ENCODE measurements around the gene TNFSF12. TPM values are rescaled to one million over a fixed set of nuclear protein-coding genes. Genes with fewer than 3 reads are reported as not detected.

Gene TNFSF12
- total RNA-seq, 1 donor from 2014 or later = 4.7 TPM

- H3K27me3 ChIP-seq (ENCODE audit: control insufficient read depth in 3 of 3, insufficient read depth in 3 of 3, low read length in 3 of 3) = peaks cover 0 to 3% (median 0%) of the 10 kb centered on the region in 3 donors
- no peak overlapping the region for H3K4me3 ChIP-seq (ENCODE audit: low read length in 3 of 3)
- peaks cover 0 to 2% (median 0%) of the 10 kb centered on the region in 3 donors for H3K9me3 ChIP-seq (ENCODE audit: control insufficient read depth in 3 of 3, low read length in 3 of 3)
- H3K4me1 ChIP-seq (ENCODE audit: control insufficient read depth in 3 of 3, insufficient read depth in 3 of 3, low read length in 3 of 3) = no peaks in the 10 kb centered on the region
- H3K36me3 ChIP-seq (ENCODE audit: control insufficient read depth in 3 of 3, insufficient read depth in 3 of 3, low read length in 3 of 3) = no peaks in the 10 kb centered on the region
- H3K9ac ChIP-seq (ENCODE audit: low read depth in 1 of 3, low read length in 3 of 3) = no peak overlapping the region
- H3K27ac ChIP-seq (ENCODE audit: low read depth, low read length) = no peak overlapping the region
These were observed 9.8 kb upstream of the TNFSF12 start for GRCh38 chr17:7538891-7539545.

GRCh38 chr17:7541074-7541621 lies 7.7 kb upstream of the TNFSF12 start:
- H3K27ac ChIP-seq (ENCODE audit: low read depth, low read length) = no peak overlapping the region
- H3K4me3 ChIP-seq (ENCODE audit: low read length in 3 of 3) = no peak overlapping the region
- H3K4me1 ChIP-seq (ENCODE audit: control insufficient read depth in 3 of 3, insufficient read depth in 3 of 3, low read length in 3 of 3) = no peaks in the 10 kb centered on the region
- peaks cover 0 to 2% (median 0%) of the 10 kb centered on the region in 3 donors for H3K9me3 ChIP-seq (ENCODE audit: control insufficient read depth in 3 of 3, low read length in 3 of 3)
- no peaks in the 10 kb centered on the region for H3K36me3 ChIP-seq (ENCODE audit: control insufficient read depth in 3 of 3, insufficient read depth in 3 of 3, low read length in 3 of 3)
- peaks cover 0 to 3% (median 0%) of the 10 kb centered on the region in 3 donors for H3K27me3 ChIP-seq (ENCODE audit: control insufficient read depth in 3 of 3, insufficient read depth in 3 of 3, low read length in 3 of 3)
- no peak overlapping the region for H3K9ac ChIP-seq (ENCODE audit: low read depth in 1 of 3, low read length in 3 of 3)

DNA sequence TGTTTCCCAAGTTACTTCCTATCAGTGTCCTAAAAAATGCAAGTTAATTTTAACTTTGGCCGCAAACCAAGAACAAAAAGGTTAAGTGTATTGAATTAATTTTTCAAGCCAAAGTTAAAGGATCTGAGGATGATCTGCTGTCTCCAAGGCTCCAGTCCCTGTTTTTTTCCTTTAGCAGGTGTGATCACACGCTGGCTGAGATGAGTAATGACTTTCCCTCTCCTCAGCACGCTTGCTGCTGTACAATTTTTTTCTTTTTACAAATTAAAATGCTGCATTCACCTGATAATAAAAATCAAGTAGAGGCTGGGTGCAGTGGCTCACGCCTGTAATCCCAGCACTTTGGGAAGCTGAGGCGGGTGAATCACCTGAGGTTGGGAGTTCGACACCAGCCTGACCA lies 3.9 kb upstream of the TNFSF12 start:
- no peak overlapping the region for H3K4me3 ChIP-seq (ENCODE audit: low read length in 3 of 3)
- peaks cover 12 to 17% (median 14%) of the 10 kb centered on the region in 3 donors for H3K4me1 ChIP-seq (ENCODE audit: control insufficient read depth in 3 of 3, insufficient read depth in 3 of 3, low read length in 3 of 3)
- H3K9me3 ChIP-seq (ENCODE audit: control insufficient read depth in 3 of 3, low read length in 3 of 3) = no peaks in the 10 kb centered on the region
- peaks cover 0 to 3% (median 3%) of the 10 kb centered on the region in 3 donors for H3K27me3 ChIP-seq (ENCODE audit: control insufficient read depth in 3 of 3, insufficient read depth in 3 of 3, low read length in 3 of 3)
- H3K36me3 ChIP-seq (ENCODE audit: control insufficient read depth in 3 of 3, insufficient read depth in 3 of 3, low read length in 3 of 3) = no peaks in the 10 kb centered on the region
- no peak overlapping the region for H3K9ac ChIP-seq (ENCODE audit: low read depth in 1 of 3, low read length in 3 of 3)
- H3K27ac ChIP-seq (ENCODE audit: low read depth, low read length) = no peak overlapping the region

GRCh38 chr17:7549401-7550055 lies 670 bp downstream of the TNFSF12 start:
- peaks cover 14 to 20% (median 16%) of the 10 kb centered on the region in 3 donors for H3K4me1 ChIP-seq (ENCODE audit: control insufficient read depth in 3 of 3, insufficient read depth in 3 of 3, low read length in 3 of 3)
- no peaks in the 10 kb centered on the region for H3K9me3 ChIP-seq (ENCODE audit: control insufficient read depth in 3 of 3, low read length in 3 of 3)
- H3K36me3 ChIP-seq (ENCODE audit: control insufficient read depth in 3 of 3, insufficient read depth in 3 of 3, low read length in 3 of 3) = peaks cover 0 to 14% (median 2%) of the 10 kb centered on the region in 3 donors
- H3K9ac ChIP-seq (ENCODE audit: low read depth in 1 of 3, low read length in 3 of 3) = peak overlapping the region; percentile 82 to 87 (median 83)
- H3K4me3 ChIP-seq (ENCODE audit: low read length in 3 of 3) = peak overlapping the region; percentile 68 to 91 (median 84)
- H3K27me3 ChIP-seq (ENCODE audit: control insufficient read depth in 3 of 3, insufficient read depth in 3 of 3, low read length in 3 of 3) = peaks cover 0 to 3% (median 0%) of the 10 kb centered on the region in 3 donors
- H3K27ac ChIP-seq (ENCODE audit: low read depth, low read length) = peak overlapping the region; percentile 58

GRCh38 chr17:7550344-7550743 lies 1.5 kb downstream of the TNFSF12 start:
- no peaks in the 10 kb centered on the region for H3K9me3 ChIP-seq (ENCODE audit: control insufficient read depth in 3 of 3, low read length in 3 of 3)
- peak overlapping the region in 1 of 3 donors; percentile 3 for H3K9ac ChIP-seq (ENCODE audit: low read depth in 1 of 3, low read length in 3 of 3)
- H3K4me1 ChIP-seq (ENCODE audit: control insufficient read depth in 3 of 3, insufficient read depth in 3 of 3, low read length in 3 of 3) = peaks cover 14 to 20% (median 16%) of the 10 kb centered on the region in 3 donors
- peak overlapping the region; percentile 58 for H3K27ac ChIP-seq (ENCODE audit: low read depth, low read length)
- H3K4me3 ChIP-seq (ENCODE audit: low read length in 3 of 3) = peak overlapping the region in 1 of 3 donors; percentile 68
- H3K27me3 ChIP-seq (ENCODE audit: control insufficient read depth in 3 of 3, insufficient read depth in 3 of 3, low read length in 3 of 3) = peaks cover 0 to 3% (median 0%) of the 10 kb centered on the region in 3 donors
- peaks cover 0 to 14% (median 2%) of the 10 kb centered on the region in 3 donors for H3K36me3 ChIP-seq (ENCODE audit: control insufficient read depth in 3 of 3, insufficient read depth in 3 of 3, low read length in 3 of 3)

- H3K27ac ChIP-seq (ENCODE audit: low read depth, low read length) = no peak overlapping the region
These were observed 2.5 kb downstream of the TNFSF12 start for GRCh38 chr17:7551396-7551795.

DNA sequence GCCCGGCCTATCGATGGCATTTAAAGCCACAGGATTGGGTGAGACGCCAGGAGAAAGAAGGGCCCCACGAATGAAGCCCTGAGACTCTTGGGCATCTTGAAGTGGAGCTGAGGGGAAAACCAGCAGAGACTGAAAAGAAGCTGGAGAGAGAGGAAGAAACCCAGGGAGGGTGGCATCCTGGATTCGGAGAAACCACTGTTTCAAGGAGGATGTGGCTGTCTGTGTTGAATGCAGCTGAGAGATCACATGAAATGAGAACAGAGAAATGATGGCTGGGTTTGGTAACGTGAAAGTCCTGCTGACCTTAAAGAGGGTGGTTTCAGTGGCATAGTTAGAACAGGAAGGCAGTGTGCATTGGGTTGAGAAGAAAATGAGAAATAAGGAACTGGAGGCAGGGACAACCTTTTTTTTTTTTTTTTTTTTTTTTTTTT lies 3.8 kb downstream of the TNFSF12 start:
- H3K36me3 ChIP-seq (ENCODE audit: control insufficient read depth in 3 of 3, insufficient read depth in 3 of 3, low read length in 3 of 3) = peaks cover 0 to 14% (median 2%) of the 10 kb centered on the region in 3 donors
- no peaks in the 10 kb centered on the region for H3K9me3 ChIP-seq (ENCODE audit: control insufficient read depth in 3 of 3, low read length in 3 of 3)
- H3K27ac ChIP-seq (ENCODE audit: low read depth, low read length) = no peak overlapping the region
- peaks cover 0 to 3% (median 0%) of the 10 kb centered on the region in 3 donors for H3K27me3 ChIP-seq (ENCODE audit: control insufficient read depth in 3 of 3, insufficient read depth in 3 of 3, low read length in 3 of 3)
- H3K9ac ChIP-seq (ENCODE audit: low read depth in 1 of 3, low read length in 3 of 3) = no peak overlapping the region
- H3K4me1 ChIP-seq (ENCODE audit: control insufficient read depth in 3 of 3, insufficient read depth in 3 of 3, low read length in 3 of 3) = peaks cover 18 to 23% (median 22%) of the 10 kb centered on the region in 3 donors
- no peak overlapping the region for H3K4me3 ChIP-seq (ENCODE audit: low read length in 3 of 3)

More at GRCh38 chr17:7551396-7551795, 2.5 kb downstream of the TNFSF12 start:
- Histone ChIP-seq H3K36me3 (ENCODE audit: control insufficient read depth in 3 of 3, insufficient read depth in 3 of 3, low read length in 3 of 3) (peaks cover 0 to 14% (median 2%) of the 10 kb centered on the region in 3 donors), H3K27me3 (ENCODE audit: control insufficient read depth in 3 of 3, insufficient read depth in 3 of 3, low read length in 3 of 3) (peaks cover 0 to 3% (median 0%) of the 10 kb centered on the region in 3 donors), H3K4me3 (ENCODE audit: low read length in 3 of 3) (no peak overlapping the region), H3K4me1 (ENCODE audit: control insufficient read depth in 3 of 3, insufficient read depth in 3 of 3, low read length in 3 of 3) (peaks cover 14 to 20% (median 16%) of the 10 kb centered on the region in 3 donors), H3K9ac (ENCODE audit: low read depth in 1 of 3, low read length in 3 of 3) (no peak overlapping the region), H3K9me3 (ENCODE audit: control insufficient read depth in 3 of 3, low read length in 3 of 3) (no peaks in the 10 kb centered on the region)

DNA sequence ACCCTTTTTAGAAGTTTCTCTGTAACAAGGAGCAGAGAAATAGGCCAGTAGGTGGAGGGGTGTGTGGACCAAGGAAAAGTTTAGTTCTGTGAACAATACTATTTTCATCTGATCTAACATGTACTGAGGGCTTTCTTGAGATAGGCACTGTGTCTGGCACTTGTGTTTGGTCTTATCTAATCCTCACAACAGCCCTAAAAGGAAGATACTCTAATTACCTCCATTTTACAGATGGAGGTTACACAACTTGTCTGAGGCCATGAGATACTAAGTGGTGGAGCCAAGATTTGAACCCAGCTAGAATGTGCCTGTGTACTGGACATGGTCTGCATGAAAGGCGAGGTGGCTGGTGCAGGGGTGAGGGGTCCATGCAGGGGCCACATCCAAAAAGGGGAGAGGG lies 4.5 kb downstream of the TNFSF12 start:
- Histone ChIP-seq H3K27ac (ENCODE audit: low read depth, low read length) (no peak overlapping the region), H3K4me1 (ENCODE audit: control insufficient read depth in 3 of 3, insufficient read depth in 3 of 3, low read length in 3 of 3) (peaks cover 23 to 28% (median 28%) of the 10 kb centered on the region in 3 donors), H3K9ac (ENCODE audit: low read depth in 1 of 3, low read length in 3 of 3) (no peak overlapping the region), H3K36me3 (ENCODE audit: control insufficient read depth in 3 of 3, insufficient read depth in 3 of 3, low read length in 3 of 3) (peaks cover 0 to 14% (median 2%) of the 10 kb centered on the region in 3 donors), H3K27me3 (ENCODE audit: control insufficient read depth in 3 of 3, insufficient read depth in 3 of 3, low read length in 3 of 3) (peaks cover 0 to 3% (median 0%) of the 10 kb centered on the region in 3 donors), H3K4me3 (ENCODE audit: low read length in 3 of 3) (no peak overlapping the region), H3K9me3 (ENCODE audit: control insufficient read depth in 3 of 3, low read length in 3 of 3) (no peaks in the 10 kb centered on the region)

GRCh38 chr17:7555320-7555948 lies 6.6 kb downstream of the TNFSF12 start:
- peaks cover 30 to 34% (median 32%) of the 10 kb centered on the region in 3 donors for H3K4me1 ChIP-seq (ENCODE audit: control insufficient read depth in 3 of 3, insufficient read depth in 3 of 3, low read length in 3 of 3)
- no peak overlapping the region for H3K27ac ChIP-seq (ENCODE audit: low read depth, low read length)

More at GRCh38 chr17:7555320-7555948, 6.6 kb downstream of the TNFSF12 start:
- Histone ChIP-seq H3K36me3 (ENCODE audit: control insufficient read depth in 3 of 3, insufficient read depth in 3 of 3, low read length in 3 of 3) (peaks cover 0 to 14% (median 2%) of the 10 kb centered on the region in 3 donors), H3K4me3 (ENCODE audit: low read length in 3 of 3) (no peak overlapping the region), H3K27me3 (ENCODE audit: control insufficient read depth in 3 of 3, insufficient read depth in 3 of 3, low read length in 3 of 3) (no peaks in the 10 kb centered on the region), H3K9ac (ENCODE audit: low read depth in 1 of 3, low read length in 3 of 3) (no peak overlapping the region), H3K9me3 (ENCODE audit: control insufficient read depth in 3 of 3, low read length in 3 of 3) (no peaks in the 10 kb centered on the region)
